ENCODE data around the gene MSL3.

The MSL3 gene

GRCh38 chrX:11759461-11760311, 1.6 kb downstream of the MSL3 start:
- peak; percentile 62 to 64 for DNase-seq

- no peak for DNase-seq
Measured at GRCh38 chrX:11760958-11761357, 2.9 kb downstream of the MSL3 start.

DNA sequence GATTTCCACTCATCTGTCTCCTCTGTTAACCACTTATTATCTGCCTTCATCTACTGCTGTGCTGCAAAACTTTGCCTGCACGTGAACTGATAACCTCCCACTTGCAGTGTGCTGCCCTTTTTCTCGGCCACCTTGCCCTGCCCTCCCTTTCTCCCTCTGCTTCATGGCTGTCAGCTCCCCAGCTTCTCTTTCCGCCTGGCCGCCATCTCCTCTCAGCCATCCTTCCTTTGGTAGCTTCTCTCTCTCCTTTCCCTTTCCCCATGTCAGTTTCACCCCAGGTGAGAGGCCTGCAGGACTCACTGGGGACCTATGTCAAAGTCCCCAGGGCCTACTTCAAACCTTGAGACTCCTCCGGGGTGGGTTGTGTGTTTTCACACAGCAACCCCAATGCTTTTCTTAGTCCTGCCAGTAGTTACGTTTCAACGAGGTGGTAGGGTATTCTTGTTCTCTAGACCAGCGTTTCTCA, 6.6 kb downstream of the MSL3 start:
- DNase-seq = no peak

GRCh38 chrX:11765449-11765848, 7.4 kb downstream of the MSL3 start:
- DNase-seq = no peak

GRCh38 chrX:11766487-11766886, 8.4 kb downstream of the MSL3 start:
- peak in 1 of 2 donors; percentile 14 for DNase-seq

GRCh38 chrX:11768039-11768438, 10.0 kb downstream of the MSL3 start:
- no peak for DNase-seq

DNA sequence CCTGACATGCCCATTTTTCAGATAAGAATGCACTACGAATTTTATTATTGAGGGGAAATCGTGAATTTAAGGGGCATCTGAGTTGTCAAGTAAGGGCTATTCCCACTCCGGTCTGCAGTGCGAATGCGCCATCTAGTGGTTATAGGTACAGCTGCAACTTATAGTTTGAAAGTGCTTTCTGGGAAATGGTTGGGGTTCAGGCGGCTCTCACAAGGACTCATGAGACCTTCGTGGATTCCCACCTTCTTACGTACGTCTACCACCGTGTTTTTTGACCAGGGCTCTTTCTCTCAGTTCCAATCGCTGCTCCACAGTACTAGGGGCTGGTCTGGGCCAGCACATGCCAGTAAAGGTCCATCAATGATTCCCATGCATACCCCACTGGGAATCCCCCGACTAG, 12.3 kb downstream of the MSL3 start:
- DNase-seq = peak; percentile 42 to 56

- DNase-seq = no peak
Measured at GRCh38 chrX:11778230-11778629, 20.2 kb downstream of the MSL3 start.

GRCh38 chrX:11781133-11781532, 23.1 kb downstream of the MSL3 start:
- DNase-seq = no peak

- no peak for DNase-seq
Measured at GRCh38 chrX:11781734-11782370, 23.8 kb downstream of the MSL3 start.

- DNase-seq = no peak
Measured at GRCh38 chrX:11784543-11784942, 26.5 kb downstream of the MSL3 start.

DNA sequence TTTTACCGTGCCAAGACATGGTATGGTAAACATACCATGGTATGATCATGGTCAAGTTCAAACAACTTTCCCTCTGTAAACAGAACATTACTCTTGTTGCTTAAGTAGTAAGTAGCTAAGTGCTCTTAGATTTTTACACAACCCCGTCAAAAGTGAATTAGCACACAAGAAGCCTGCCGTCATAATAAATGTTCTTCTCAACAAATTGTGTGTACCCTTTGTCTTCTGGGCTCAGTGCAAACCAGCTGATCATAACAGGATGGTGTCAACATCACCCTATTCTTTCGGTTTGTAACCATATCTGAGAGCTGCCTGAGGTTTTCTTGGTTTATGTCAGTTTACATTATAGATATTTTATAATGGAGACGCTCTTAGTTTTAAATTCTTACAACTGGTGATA, 28.8 kb downstream of the MSL3 start:
- no peak for DNase-seq

DNA sequence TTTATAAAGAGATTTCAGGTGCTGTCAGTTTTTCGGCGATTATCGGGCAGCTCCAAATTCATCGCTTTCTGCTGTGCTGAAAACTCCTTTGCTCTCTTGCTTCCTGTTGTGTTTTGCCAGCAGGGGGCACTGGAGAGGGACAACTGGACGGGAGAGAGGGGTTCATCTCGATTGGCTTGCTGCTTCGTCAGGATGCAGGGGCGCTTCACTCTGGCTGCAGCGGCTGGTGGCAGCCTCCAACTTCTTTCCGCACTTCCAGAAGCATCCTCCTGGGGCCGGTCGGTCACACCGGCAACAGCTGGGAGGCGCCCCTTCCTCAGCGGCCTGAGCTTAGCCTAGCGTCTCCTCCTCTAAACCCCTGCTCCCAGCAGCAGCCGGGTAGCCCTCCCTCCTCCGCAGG, 29.5 kb downstream of the MSL3 start:
- peak; percentile 63 to 80 for DNase-seq

DNA sequence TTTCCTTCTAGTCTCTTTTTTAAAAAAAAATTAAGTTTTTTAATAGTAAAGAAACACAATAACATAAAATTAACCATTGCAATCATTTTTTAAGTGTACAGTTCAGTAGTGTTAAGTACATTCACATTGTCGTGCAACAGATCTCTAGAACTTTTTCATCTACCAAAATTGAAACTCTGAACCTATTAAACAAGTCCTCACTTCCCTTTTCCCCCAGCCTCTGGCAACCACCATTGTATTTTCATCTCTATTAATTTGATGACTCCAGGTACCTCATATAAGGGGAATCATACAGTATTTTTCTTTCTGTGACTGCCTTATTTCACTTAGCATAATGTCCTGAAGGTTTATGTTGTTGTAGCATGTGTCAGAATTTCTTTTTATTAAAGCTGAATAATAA, 31.8 kb downstream of the MSL3 start:
- no peak for DNase-seq

GRCh38 chrX:11791090-11791489, 33.1 kb downstream of the MSL3 start:
- DNase-seq = no peak

- no peak for DNase-seq
Measured at GRCh38 chrX:11791537-11791936, 33.5 kb downstream of the MSL3 start.

DNA sequence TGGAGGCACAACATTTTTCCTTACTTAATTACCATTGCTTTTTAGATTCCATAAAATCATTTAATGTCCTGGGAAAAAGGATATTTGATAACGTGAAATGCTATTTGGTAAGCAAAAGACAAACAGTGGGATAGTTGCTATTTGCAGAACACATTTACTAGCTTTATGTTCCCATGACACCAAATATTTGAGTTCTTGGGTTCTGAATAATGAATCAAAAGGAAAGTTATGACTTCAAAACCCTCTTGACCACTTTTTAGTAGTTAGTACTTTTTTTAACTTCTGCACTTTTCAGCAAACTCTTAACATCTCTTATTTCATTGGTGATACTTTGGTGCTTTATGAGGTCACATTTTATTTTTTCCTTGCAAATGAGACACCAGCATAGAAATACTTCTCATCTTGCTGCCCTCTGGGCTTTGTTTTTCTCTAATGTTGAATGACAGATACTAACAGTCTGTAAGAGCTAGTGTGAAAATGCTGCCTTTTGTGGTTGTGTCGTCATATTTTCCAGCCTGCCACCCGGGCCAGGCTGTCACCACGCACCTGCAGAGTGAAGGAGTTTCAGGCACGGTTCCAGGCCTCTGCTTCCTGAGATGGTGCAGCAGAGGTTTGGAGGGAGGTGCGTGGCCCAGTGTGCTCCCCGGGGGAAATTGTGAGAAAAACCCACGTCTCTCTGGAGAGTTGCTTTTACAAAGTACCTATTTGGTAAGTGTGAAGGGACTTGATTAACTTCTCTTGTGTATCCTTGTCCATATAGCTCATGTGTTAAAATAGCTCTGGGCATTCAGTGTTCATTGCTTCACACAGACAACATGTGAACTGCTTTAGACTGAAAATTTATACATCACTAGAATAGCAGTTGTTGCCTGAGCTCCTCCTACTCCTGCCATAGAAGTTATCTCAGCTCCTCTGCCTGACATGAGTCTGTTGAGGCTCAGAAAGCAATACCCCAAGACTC, 34.7 kb downstream of the MSL3 start:
- DNase-seq = peak; percentile 62 to 63

- DNase-seq = no peak
Measured at GRCh38 chrX:11793734-11794133, 35.7 kb downstream of the MSL3 start.

DNA sequence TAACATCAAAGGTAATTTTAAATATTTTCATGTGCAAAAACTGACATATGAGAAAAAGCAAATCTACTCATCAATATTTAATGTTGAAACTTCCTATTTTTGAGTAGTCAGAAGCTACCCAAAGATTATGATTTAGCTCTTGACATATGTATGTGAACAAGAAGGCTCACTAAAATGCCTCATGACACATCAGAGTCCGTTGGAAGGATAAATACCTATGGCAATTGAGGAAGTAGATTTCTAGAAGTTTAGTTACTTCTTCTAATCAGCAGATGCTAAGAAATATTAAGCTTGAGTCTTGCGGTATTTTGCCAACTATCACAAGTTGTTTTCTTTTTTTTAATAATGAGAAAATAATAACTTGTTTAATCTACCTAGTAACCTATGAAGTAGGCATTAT, 55.3 kb downstream of the MSL3 start:
- no peak for DNase-seq

Measured in activated CD4-positive, alpha-beta T cell treated with anti-CD3 and anti-CD28 coated beads for 4 hours (primary cell).